GM18868 (cell line): Measurements from ENCODE around the gene CTNNA3.

Experiments
- ATAC-seq: cut with Tn5 transposase; IDR thresholded peaks from one replicate; pipeline ENCODE4 v1.9.1; 2021; ENCODE audit warnings: mild to moderate bottlenecking, moderate library complexity; ENCODE audit not compliant: unreplicated experiment

The CTNNA3 gene

DNA sequence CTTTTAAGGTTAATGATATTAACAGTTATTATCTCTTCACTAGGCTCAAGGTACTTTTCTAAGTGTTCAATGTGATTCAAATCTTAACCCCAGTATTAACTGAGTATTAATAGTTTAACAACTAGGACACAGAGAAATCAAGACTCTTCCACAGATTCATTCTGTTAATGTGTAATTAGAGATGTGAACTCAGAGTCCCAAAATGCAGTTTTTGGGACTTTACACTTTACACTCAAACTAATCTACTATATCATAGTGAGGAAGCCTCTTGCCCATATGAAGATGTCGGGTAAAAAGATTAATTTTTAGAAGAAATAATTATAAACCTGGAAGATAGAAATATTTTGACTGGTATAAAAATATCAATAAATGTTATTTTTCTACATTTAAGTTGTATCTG lies 1414.7 kb downstream of the CTNNA3 start:
- no peak for ATAC-seq

- ATAC-seq: no peak
Observed at GRCh38 chr10:66277481-66277880, 1418.5 kb downstream of the CTNNA3 start.

DNA sequence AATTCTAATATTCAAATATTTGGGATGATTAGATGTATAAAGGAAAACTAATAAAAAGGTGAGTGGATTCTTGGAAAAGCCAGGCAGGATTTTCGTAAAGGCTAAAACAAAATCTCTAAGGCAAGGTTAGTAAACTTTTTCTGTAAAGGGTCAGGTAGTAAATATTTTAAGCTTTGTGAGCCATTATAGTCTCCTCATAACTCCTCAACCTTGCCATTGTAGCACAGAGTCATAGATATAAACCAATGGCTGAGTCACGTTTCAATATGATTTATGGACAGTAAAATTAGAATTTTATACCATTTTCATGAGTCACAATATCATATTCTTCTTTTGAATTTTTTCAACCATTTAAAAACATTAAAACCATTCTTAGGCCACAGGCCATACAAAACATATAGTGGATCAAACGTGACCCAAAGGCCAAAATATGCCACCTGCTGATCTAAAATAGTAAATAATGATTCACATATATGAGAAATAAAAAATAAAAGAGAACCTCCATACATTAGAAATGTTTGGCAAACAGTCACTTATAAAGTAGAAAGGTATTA lies 1422.0 kb downstream of the CTNNA3 start:
- no peak for ATAC-seq

- ATAC-seq: no peak
Observed at GRCh38 chr10:66265398-66265797, 1430.6 kb downstream of the CTNNA3 start.

- ATAC-seq: peak; percentile 61
Observed at GRCh38 chr10:66259836-66260235, 1436.2 kb downstream of the CTNNA3 start.

GRCh38 chr10:66258693-66259092 lies 1437.3 kb downstream of the CTNNA3 start:
- peak; percentile 42 for ATAC-seq

GRCh38 chr10:66257801-66258200 lies 1438.2 kb downstream of the CTNNA3 start:
- no peak for ATAC-seq

- no peak for ATAC-seq
Observed at GRCh38 chr10:66252986-66253385, 1443.0 kb downstream of the CTNNA3 start.

DNA sequence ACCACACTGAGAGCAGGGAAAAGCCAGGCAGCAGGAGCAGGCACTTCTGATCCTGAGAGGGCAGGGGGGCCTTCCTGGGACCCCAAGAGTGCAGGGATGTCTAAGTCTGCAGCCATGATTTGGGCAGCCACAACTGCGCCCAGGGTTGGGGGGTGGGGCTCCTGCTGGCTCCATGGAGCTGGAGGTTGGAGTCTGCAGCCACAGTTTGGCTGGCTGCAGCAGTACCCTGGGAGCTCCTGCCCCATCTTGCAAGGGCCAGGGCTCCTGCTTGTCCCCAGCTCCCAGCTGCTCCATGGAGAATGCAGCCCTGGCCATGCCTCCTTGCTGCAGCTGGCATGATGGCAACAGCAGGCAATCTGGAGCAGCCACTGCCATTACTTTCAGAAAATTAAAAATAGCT lies 1449.8 kb downstream of the CTNNA3 start:
- ATAC-seq: no peak

DNA sequence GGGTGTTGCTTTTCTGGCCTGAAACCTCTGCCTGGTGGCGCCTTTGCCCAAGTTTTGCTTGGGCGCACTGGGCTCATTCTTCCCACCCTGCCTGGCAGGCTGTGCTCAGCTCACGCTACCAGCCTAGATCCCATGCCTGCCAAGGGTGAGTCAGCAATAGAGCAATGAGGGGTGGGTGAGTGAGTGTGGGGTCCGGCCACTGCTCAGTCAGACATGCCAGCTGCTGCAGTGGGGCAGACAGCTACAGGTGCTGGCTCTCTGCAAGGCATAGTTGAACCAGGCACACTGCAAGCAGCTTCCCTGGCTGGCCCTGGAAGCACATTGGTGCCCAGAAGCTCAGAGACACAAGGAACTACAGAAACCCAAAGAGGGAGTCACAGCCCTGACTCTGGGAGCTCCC lies 1451.0 kb downstream of the CTNNA3 start:
- no peak for ATAC-seq

GRCh38 chr10:66242885-66243284 lies 1453.1 kb downstream of the CTNNA3 start:
- no peak for ATAC-seq

DNA sequence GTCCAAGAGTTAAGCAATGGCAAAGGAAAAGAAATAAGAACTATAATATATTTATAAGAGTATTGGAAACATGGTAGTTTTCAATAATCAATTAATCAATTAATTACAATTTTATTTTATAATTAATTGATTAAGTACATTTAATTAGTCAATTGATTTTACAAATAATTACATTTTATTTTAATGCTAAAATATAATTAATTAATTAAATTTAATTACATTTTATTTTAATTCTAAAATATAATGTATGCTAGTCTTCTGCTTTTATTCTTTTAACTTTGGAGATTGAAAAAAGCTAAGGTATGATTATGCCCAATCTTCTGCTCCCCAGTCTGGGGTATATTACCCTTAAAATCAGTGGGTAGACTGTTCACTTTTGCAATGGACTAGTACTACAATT lies 1456.9 kb downstream of the CTNNA3 start:
- ATAC-seq: no peak

DNA sequence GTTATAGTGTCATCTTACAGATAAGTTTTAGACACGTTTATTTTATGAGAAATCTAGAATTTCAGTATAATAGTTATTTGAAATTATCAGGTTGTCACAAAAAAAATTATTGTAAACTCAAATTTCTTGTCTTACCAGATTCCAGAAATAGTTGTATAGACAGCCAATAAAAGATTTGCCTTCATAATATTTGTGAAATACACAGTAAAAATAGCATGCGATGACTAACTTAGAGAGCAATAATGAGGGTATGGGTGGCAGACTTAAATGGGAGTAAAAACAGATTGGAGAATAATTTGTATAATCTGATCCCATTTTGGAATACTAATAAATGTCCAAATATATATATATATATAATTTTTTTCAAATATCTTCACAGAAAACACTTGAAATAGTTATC lies 1457.7 kb downstream of the CTNNA3 start:
- ATAC-seq: no peak

- no peak for ATAC-seq
Observed at GRCh38 chr10:66234872-66235271, 1461.1 kb downstream of the CTNNA3 start.

DNA sequence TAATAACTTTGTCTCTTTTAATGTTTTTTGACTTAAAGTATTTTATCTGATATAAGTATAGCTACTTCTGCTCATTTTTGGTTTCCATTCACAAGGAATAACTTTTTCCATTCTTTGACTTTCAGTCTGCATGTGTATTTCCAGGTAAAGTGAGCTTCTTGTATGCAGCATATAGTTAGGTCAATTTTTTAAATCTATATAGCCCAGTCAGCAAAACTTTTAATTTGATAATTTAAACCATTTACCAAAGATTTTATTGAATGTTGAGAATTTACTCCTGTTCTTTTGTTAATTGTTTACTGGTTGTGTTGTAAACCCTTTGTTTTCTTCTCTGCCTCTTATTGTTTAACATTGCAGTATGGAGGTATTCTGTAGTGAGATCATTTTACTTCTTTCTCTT lies 1467.1 kb downstream of the CTNNA3 start:
- ATAC-seq: no peak

- no peak for ATAC-seq
Observed at GRCh38 chr10:66223656-66224055, 1472.3 kb downstream of the CTNNA3 start.

DNA sequence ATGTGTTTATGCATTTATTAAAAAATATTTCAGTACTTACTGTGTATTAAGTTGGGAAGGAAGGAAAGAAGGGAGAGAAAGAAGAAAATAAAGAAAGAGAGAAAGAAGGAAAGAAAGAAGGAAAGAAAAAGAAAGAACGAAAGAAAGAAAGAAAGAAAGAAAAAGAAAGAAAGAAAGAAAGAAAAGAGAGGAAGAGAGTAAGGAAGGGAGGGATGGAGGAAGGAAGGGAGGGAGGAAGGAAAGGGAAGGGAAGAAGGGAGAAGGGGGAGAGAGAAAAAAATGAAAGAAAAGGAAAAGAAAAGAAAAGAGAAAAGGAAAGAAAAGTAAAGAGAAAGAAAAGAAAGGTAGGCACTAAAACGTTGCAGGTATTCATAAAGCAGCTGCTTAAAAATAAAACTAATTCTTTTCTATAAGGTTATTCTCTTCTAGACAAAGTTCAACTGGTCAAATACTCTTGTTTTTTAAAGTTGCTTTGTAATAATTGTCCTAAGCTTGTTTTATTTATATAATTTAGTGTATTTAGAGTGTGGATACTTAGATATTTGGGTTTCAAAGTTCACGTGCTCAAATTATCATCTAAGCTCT lies 1473.4 kb downstream of the CTNNA3 start:
- no peak for ATAC-seq

- ATAC-seq: no peak
Observed at GRCh38 chr10:66218981-66219587, 1476.9 kb downstream of the CTNNA3 start.

- ATAC-seq: no peak
Observed at GRCh38 chr10:66218289-66218688, 1477.7 kb downstream of the CTNNA3 start.

GRCh38 chr10:66215920-66216319 lies 1480.1 kb downstream of the CTNNA3 start:
- ATAC-seq: no peak

DNA sequence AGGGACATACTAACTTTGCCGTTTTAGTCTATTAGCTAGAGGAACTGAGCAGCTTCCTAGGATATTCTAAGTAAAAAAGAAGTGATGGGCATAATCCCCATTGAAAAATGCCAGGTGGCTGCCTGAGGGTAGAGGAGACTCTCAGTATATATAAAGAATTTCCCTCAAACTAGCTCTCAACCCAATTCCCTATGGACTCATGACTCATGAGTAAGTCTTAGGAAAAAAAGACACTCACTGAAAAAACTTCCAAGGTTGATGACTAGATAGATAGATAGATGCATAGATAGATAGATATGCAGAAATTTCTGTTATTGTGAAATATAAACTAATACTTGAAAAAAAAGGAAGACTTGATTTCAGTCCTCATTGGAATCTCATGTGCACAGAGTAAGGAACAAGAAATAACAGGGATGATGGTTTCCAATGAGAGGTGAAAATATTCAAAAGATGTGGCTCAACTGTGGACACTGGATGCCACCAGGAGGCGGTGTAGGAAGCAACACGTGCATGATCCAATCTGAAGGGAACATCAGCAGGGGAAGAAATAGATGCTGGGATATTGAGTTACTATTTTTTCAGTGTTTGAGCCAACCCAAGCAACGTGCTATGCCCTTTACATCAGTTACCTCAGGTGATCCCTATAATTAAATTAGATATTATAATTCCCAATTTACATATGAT lies 1481.1 kb downstream of the CTNNA3 start:
- no peak for ATAC-seq

- ATAC-seq: no peak
Observed at GRCh38 chr10:66209025-66209424, 1487.0 kb downstream of the CTNNA3 start.
